Sigmoid colon (tissue), 7 donors: ENCODE results near the gene FAM114A1. TPM values are rescaled to one million over a fixed set of nuclear protein-coding genes. Genes with fewer than 3 reads are reported as not detected.

ENCODE experiments used
- DNase-seq: peaks from one replicate; pipeline ENCODE4 v3.0.0-alpha.2; 2019
- H3K27ac ChIP-seq, 4 donors: fragments of 200-600 bp; sonication (generic); one replicate each; pipeline ENCODE4 v1.5.1; 2016 to 2019; ENCODE audit warnings: mild to moderate bottlenecking in 1 of 4
- H3K27me3 ChIP-seq, 3 donors: fragments of 200-600 bp; sonication (generic); one replicate each; pipeline ENCODE4 v1.5.1; 2019; ENCODE audit warnings: mild to moderate bottlenecking in 1 of 3
- H3K36me3 ChIP-seq, 4 donors: fragments of 200-600 bp; sonication (generic); one replicate each; pipeline ENCODE4 v1.5.1; 2016 to 2019
- H3K4me1 ChIP-seq, 4 donors: fragments of 200-600 bp; sonication (generic); one replicate each; pipeline ENCODE4 v1.5.1; 2017 to 2019
- H3K4me3 ChIP-seq, 4 donors: fragments of 200-600 bp; sonication (generic); one replicate each; pipeline ENCODE4 v1.5.1; 2017 to 2019; ENCODE audit warnings: mild to moderate bottlenecking in 2 of 4, moderate library complexity in 1 of 4
- H3K9me3 ChIP-seq, 4 donors: fragments of 200-600 bp in 3 of 4; sonication (generic) in 3 of 4; one replicate each; pipeline versions ENCODE4 v1.5.1 to v1.6.1; 2013 to 2019
- EP300 ChIP-seq, 4 donors: sonication (generic); formaldehyde crosslinking; IDR thresholded peaks; one replicate each; pipeline ENCODE4 v1.6.1; 2017; ENCODE audit warnings: antibody characterized with exemption in 4 of 4
- POLR2A ChIP-seq, 2 donors: fragments of 450-650 bp; IDR thresholded peaks; one replicate each; pipeline ENCODE4 v1.6.1; 2016; ENCODE audit warnings: antibody characterized with exemption in 2 of 2, mild to moderate bottlenecking in 2 of 2, moderate library complexity in 2 of 2
- POLR2AphosphoS5 ChIP-seq, 4 donors: sonication (generic); formaldehyde crosslinking; IDR thresholded peaks; one replicate each; pipeline ENCODE4 v1.6.1; 2017; ENCODE audit warnings: antibody characterized with exemption in 4 of 4
- WGBS, 2 donors: extraction: QIAGEN DNeasy Blood & Tissue Kit; methylation state at CpG; one replicate each; pipeline ENCODE4 v1.1.7; 2013; 5-methylcytosine and 5-hydroxymethylcytosine counted together
- intact Hi-C: fragments of 100-400 bp; cut with DNase I; formaldehyde crosslinking; loops from one replicate; pipeline ENCODE4 v1.15.1; 2023
- polyA plus RNA-seq, 3 donors: library from polyadenylated mRNA; stranded (reverse); fragments of 200-250 nt; gene quantifications; one replicate each; pipeline ENCODE4 v1.2.3, GENCODE V29; 2013
- total RNA-seq, 4 donors: library from RNA; depleted of rRNA; stranded (reverse); fragments of >200 nt; gene quantifications; one replicate each; pipeline ENCODE4 v1.1.0, GENCODE V29; 2016
- TF ChIP-seq, protein P1 (sequence below), 4 experiments: fragments of 450-650 bp in 3 of 4; fragments of 200-600 bp in 1 of 4; IDR thresholded peaks; one replicate each; pipeline ENCODE4 v1.5.1; 2016 to 2019; ENCODE audit warnings: antibody characterized with exemption in 4 of 4, mild to moderate bottlenecking in 3 of 4, moderate library complexity in 2 of 4
- donor health status: healthy with polysubstance abuse.
- donor health status: Bipolar disorder and iron deficiency.
- donor health status: healthy.

FAM114A1 gene
- total and polyA plus RNA-seq, 7 donors, result 24.7 to 189 (median 120) TPM

GRCh38 chr4:38949411-38950051 is 81.9 kb downstream of the FAM114A1 start:
- no peak overlapping the region for H3K4me3 ChIP-seq
- H3K36me3 ChIP-seq, result peaks cover 0 to 6% (median 0%) of the 10 kb centered on the region in 4 donors
- TF ChIP-seq POLR2AphosphoS5 (IDR thresholded peaks at IDR 0.05), result peak in 2 of 4 donors; percentile 35 to 48
- TF ChIP-seq, protein P1, sequence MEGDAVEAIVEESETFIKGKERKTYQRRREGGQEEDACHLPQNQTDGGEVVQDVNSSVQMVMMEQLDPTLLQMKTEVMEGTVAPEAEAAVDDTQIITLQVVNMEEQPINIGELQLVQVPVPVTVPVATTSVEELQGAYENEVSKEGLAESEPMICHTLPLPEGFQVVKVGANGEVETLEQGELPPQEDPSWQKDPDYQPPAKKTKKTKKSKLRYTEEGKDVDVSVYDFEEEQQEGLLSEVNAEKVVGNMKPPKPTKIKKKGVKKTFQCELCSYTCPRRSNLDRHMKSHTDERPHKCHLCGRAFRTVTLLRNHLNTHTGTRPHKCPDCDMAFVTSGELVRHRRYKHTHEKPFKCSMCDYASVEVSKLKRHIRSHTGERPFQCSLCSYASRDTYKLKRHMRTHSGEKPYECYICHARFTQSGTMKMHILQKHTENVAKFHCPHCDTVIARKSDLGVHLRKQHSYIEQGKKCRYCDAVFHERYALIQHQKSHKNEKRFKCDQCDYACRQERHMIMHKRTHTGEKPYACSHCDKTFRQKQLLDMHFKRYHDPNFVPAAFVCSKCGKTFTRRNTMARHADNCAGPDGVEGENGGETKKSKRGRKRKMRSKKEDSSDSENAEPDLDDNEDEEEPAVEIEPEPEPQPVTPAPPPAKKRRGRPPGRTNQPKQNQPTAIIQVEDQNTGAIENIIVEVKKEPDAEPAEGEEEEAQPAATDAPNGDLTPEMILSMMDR (IDR thresholded peaks at IDR 0.05), result no peak
- H3K27ac ChIP-seq, result peak overlapping the region; percentile 80 to 89 (median 87)
- no peak for DNase-seq
- 43 to 45% methylated on average over 5 of the region's 5 CpGs for WGBS, 2 donors
- H3K9me3 ChIP-seq, result no peaks in the 10 kb centered on the region
- intact Hi-C loops, result loop anchor here (2.0 to 10.0 kb wide), 3 partner anchors 82 to 1065 kb away; partner anchors contain the start of gene FAM114A1
- no peaks in the 10 kb centered on the region for H3K27me3 ChIP-seq
- peaks cover 0 to 69% (median 49%) of the 10 kb centered on the region in 4 donors for H3K4me1 ChIP-seq

- intact Hi-C loops, result no loop called here
- Histone ChIP-seq H3K27ac (peak overlapping the region in 3 of 4 donors; percentile 80 to 89 (median 88)), H3K36me3 (peaks cover 0 to 3% (median 0%) of the 10 kb centered on the region in 4 donors), H3K9me3 (no peaks in the 10 kb centered on the region), H3K27me3 (no peaks in the 10 kb centered on the region), H3K4me1 (peaks cover 0 to 63% (median 48%) of the 10 kb centered on the region in 4 donors), H3K4me3 (no peak overlapping the region)
- TF ChIP-seq POLR2AphosphoS5 (IDR thresholded peaks at IDR 0.05), result no peak
- no peak for TF ChIP-seq POLR2A (IDR thresholded peaks at IDR 0.05)
- no peak for TF ChIP-seq EP300 (IDR thresholded peaks at IDR 0.05)
- TF ChIP-seq, protein P1 (IDR thresholded peaks at IDR 0.05), result no peak
- no peak for DNase-seq
- 93 to 96% methylated on average over 2 of the region's 2 CpGs for WGBS, 2 donors
Observed at GRCh38 chr4:38950159-38950558, 82.6 kb downstream of the FAM114A1 start.

- H3K27me3 ChIP-seq, result no peaks in the 10 kb centered on the region
- no peak for DNase-seq
- 29 to 69% methylated on average over 6 of the region's 6 CpGs for WGBS, 2 donors
- peak overlapping the region in 3 of 4 donors; percentile 80 to 89 (median 88) for H3K27ac ChIP-seq
- H3K36me3 ChIP-seq, result no peaks in the 10 kb centered on the region
- intact Hi-C loops, result no loop called here
- no peak overlapping the region for H3K4me3 ChIP-seq
- no peak for TF ChIP-seq EP300 (IDR thresholded peaks at IDR 0.05)
- TF ChIP-seq, protein P1 (IDR thresholded peaks at IDR 0.05), result no peak
- TF ChIP-seq POLR2A (IDR thresholded peaks at IDR 0.05), result no peak
- TF ChIP-seq POLR2AphosphoS5 (IDR thresholded peaks at IDR 0.05), result no peak
- peaks cover 0 to 59% (median 48%) of the 10 kb centered on the region in 4 donors for H3K4me1 ChIP-seq
- no peaks in the 10 kb centered on the region for H3K9me3 ChIP-seq
Observed at GRCh38 chr4:38950734-38951133, 83.1 kb downstream of the FAM114A1 start.

DNA sequence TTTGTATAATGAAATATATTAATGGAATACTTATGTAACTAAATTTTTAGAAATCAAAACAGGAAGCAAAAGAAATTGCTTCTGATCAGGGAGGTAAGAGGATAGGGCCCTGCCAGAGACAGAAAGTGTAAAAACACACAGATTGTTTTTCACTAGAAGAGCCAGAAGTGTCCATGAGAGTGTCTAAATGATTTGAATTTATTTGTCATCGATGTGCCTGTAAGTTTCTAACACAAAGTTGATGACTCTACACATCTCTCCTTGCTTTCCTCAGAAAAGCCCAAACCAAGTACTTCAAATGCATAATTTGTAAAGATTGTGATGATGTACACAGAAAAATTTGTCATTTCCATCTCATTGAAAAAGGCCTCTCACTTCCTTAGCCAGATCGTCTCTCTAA is 84.0 kb downstream of the FAM114A1 start:
- peaks cover 0 to 51% (median 39%) of the 10 kb centered on the region in 4 donors for H3K4me1 ChIP-seq
- H3K27ac ChIP-seq, result peak overlapping the region in 2 of 4 donors; percentile 30 to 32
- no peaks in the 10 kb centered on the region for H3K36me3 ChIP-seq
- TF ChIP-seq POLR2AphosphoS5 (IDR thresholded peaks at IDR 0.05) (no peak), POLR2A (IDR thresholded peaks at IDR 0.05) (no peak), EP300 (IDR thresholded peaks at IDR 0.05) (no peak)
- TF ChIP-seq, protein P1 (IDR thresholded peaks at IDR 0.05), result no peak
- WGBS, 2 donors, result 63 to 74% methylated on average over 2 of the region's 2 CpGs
- H3K4me3 ChIP-seq, result no peak overlapping the region
- no peaks in the 10 kb centered on the region for H3K27me3 ChIP-seq
- H3K9me3 ChIP-seq, result no peaks in the 10 kb centered on the region
- DNase-seq, result no peak
- intact Hi-C loops, result no loop called here
